ENCODE data around the gene PHYHIPL.

GRCh38 chr10:59190332-59190731 is 13.9 kb downstream of the PHYHIPL start:
- TF ChIP-seq CTCF (conservative IDR thresholded peaks at IDR 0.05; ENCODE audit: low read length) (no peak), EZH2phosphoT487 (IDR thresholded peaks at IDR 0.05; ENCODE audit: borderline replicate concordance, low read depth, low read length) (no peak)

Measured in OCI-LY7 (cell line).